T-helper 2 cell (primary cell): ENCODE data around the gene ADAMTSL4.
"Not testable (repeated sequence)": the region's sequence is repeated elsewhere in the genome, so short reads cannot be mapped to it uniquely, and the experiment has no call there.

Source experiments
- DNase-seq, 5 experiments: peaks; one replicate each; pipeline versions ENCODE4 v3.0.0 to v3.0.0-alpha.2; 2012 to 2022

Gene ADAMTSL4

DNA sequence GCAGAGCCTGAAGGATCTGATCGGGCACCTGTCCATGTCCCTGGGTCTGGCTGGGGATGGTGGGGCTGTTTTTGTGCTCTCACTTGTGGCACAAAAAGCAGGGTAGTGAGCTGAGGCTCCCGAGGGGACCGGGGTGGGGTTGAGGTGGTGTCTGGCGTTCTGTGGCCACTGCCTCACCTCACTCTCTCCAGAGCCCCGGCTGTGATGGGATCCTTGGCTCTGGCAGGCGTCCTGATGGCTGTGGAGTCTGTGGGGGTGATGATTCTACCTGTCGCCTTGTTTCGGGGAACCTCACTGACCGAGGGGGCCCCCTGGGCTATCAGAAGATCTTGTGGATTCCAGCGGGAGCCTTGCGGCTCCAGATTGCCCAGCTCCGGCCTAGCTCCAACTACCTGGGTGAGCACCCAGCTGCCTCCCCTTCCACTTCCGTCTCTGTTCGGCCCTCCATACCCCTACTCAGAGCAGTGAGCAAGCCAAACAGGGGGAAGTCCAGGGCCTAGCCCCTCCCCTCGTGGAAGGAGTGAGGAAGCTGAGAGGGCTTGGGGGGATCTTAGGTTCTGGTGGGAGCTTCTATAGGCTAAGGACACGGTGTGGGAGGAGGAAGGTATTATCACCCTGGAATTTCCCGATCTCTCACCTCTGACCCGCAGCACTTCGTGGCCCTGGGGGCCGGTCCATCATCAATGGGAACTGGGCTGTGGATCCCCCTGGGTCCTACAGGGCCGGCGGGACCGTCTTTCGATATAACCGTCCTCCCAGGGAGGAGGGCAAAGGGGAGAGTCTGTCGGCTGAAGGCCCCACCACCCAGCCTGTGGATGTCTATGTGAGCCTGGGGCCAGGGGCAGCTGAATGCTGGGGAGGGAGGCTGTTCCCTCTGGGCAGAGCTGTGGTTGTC lies 7.0 kb downstream of the ADAMTSL4 start:
- no peak for DNase-seq

DNA sequence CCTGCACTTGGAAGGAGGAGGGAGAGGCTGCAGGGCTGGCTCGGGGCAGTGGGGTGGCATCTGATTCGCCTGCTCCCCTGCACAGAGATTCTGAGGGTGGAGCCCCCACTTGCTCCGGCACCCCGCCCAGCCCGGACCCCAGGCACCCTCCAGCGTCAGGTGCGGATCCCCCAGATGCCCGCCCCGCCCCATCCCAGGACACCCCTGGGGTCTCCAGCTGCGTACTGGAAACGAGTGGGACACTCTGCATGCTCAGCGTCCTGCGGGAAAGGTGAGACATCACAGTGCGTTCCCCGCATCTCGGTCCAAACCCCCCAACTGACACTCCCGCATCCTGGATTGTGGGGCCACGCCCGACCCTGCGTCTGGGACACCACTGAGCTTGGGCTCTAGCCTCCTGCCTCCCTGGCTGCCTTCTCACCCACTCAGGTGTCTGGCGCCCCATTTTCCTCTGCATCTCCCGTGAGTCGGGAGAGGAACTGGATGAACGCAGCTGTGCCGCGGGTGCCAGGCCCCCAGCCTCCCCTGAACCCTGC lies 7.9 kb downstream of the ADAMTSL4 start:
- DNase-seq = no peak

DNA sequence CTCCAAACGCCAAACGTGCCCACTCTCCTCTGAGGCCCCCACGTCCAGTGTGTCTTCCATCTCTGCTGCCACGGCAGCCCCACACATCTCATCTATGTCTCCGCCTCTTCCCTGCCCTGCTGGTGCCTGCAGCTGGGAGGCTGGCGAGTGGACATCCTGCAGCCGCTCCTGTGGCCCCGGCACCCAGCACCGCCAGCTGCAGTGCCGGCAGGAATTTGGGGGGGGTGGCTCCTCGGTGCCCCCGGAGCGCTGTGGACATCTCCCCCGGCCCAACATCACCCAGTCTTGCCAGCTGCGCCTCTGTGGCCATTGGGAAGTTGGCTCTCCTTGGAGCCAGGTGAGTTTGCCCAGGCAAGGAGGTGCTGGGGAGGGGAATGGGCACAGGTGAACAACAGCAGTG lies 8.6 kb downstream of the ADAMTSL4 start:
- DNase-seq = no peak

DNA sequence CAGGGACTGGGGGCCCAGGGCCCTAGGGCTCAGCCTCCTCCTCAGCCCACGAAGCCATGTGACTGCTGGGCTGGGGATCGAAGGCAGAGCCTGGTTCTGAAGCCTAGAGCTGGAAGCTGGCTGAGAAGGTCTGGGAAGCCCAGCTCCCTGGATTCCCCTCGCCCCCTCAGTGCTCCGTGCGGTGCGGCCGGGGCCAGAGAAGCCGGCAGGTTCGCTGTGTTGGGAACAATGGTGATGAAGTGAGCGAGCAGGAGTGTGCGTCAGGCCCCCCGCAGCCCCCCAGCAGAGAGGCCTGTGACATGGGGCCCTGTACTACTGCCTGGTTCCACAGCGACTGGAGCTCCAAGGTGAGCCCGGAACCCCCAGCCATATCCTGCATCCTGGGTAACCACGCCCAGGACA lies 9.1 kb downstream of the ADAMTSL4 start:
- no peak for DNase-seq

DNA sequence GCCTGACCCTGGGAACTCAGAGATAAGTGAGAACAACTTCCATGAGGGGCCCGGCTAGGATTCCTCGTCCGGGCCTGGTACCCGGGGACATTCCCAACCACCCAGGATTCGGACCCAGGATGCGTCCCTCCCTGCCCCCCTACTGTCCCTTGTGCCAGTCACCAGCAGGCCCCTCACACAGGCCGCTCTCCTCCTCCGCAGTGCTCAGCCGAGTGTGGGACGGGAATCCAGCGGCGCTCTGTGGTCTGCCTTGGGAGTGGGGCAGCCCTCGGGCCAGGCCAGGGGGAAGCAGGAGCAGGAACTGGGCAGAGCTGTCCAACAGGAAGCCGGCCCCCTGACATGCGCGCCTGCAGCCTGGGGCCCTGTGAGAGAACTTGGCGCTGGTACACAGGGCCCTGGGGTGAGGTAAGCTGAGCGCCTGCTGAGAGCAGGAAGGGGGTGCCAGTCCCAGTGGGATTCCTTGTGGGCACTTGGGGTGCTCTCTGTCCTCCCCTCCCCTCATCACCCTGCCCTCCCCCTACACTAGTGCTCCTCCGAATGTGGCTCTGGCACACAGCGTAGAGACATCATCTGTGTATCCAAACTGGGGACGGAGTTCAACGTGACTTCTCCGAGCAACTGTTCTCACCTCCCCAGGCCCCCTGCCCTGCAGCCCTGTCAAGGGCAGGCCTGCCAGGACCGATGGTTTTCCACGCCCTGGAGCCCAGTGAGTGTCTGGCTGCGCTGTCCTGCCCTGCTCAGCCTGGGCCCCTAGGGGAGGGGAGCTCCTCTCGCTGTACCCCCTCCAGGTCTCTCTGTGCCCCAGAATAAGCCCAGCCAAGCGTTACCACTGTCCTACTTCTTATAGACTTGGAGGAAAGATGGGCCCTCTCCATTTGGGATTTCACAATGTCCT lies 9.8 kb downstream of the ADAMTSL4 start:
- no peak for DNase-seq

DNA sequence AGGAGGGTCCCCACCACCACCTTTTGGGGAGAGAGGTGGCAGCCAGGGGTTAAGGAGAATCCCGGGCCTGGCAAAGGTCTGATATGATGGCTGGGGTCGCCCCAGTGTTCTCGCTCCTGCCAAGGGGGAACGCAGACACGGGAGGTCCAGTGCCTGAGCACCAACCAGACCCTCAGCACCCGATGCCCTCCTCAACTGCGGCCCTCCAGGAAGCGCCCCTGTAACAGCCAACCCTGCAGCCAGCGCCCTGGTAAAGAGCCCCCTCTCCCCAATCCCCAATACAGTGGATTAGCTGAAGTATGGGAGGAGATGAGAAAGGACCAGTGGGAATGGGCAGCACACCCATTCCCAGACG lies 10.4 kb downstream of the ADAMTSL4 start:
- DNase-seq = no peak

DNA sequence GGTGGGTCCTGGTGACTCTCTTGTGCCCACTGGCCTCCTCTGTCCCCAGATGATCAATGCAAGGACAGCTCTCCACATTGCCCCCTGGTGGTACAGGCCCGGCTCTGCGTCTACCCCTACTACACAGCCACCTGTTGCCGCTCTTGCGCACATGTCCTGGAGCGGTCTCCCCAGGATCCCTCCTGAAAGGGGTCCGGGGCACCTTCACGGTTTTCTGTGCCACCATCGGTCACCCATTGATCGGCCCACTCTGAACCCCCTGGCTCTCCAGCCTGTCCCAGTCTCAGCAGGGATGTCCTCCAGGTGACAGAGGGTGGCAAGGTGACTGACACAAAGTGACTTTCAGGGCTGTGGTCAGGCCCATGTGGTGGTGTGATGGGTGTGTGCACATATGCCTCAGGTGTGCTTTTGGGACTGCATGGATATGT lies 10.8 kb downstream of the ADAMTSL4 start:
- DNase-seq = peak; percentile 32 to 74 (median 58)

DNA sequence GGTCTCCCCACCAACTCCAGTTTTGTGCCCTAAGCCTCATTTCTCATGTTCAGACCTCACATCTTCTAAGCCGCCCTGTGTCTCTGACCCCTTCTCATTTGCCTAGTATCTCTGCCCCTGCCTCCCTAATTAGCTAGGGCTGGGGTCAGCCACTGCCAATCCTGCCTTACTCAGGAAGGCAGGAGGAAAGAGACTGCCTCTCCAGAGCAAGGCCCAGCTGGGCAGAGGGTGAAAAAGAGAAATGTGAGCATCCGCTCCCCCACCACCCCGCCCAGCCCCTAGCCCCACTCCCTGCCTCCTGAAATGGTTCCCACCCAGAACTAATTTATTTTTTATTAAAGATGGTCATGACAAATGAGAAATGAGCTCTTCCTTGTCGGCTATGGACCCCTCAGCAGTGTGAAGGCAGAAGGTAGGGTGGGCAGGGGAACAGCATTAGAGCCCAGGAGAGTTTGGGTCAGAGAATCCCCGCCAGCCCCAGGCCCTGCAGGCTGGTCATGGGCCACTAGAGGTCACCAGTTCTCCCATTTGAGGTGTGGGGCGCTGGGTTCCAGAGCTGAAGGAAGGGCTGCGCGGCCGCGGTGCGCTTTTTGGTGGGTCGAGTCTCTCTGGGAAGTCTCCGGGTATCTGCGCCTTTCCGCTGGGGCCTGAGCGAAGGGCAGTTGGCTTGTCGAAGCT lies 11.5 kb downstream of the ADAMTSL4 start:
- DNase-seq = peak; percentile 46 to 82 (median 63)

DNA sequence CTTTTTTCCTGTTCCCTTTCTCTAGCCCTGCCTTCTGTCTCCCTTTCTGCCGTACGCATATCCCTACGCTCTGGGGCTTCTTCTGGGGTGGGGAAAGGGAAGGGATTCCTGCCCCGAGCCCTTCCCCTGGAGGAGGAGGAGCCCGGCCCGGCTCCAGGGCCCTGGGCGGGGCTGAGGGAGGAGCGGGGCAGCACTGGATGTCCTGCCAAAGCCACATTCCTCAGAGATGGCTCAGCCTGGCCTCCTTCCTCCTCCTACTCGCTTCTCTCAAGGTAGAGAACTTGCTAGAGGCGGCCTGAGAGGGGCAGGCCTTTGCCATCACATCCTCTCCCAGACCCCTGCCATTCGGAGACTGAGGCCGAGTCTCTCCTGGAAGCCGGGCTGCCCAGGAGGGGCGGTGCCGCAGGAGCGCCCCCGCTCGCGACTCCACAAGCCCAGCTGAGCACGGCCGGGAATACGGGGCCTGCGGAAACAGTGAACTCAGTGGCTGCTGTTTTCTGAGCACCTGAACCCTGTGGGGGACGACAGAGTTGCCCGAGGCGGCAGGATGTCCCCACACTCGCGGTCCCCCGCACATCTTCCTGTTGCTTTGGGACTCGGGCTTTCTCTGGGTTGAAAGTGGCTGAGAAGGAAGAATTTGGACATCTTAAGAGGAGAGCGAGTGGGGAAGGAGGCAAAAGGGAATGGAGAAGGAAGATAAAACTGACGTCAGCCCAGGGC lies 12.2 kb downstream of the ADAMTSL4 start:
- peak in 4 of 5 experiments; percentile 38 to 81 (median 50) for DNase-seq

DNA sequence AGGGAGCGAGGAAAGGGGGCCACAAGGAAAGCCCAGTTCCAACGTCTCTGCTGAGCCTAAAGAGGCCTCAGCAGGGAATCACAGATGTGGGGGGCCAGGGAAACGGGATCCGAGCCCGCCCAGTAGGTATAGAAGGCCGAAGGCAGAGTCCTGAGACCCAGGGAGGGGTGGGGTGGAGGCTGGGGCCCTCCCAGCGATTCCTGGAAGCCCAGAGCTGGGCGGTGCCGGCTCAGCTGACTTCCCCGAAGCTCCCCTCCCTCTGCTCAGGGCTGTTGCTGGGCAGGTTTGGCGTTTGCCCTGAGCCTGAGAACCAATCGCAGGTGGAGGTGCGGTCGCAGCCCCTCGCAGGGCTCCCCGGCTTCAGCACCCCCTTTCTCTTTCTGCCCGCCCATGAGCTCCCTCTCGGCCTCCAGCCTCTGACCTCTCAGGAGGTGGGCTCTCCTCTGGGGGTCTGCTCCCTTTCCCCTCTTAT lies 12.8 kb downstream of the ADAMTSL4 start:
- DNase-seq = peak; percentile 56 to 94 (median 76)

DNA sequence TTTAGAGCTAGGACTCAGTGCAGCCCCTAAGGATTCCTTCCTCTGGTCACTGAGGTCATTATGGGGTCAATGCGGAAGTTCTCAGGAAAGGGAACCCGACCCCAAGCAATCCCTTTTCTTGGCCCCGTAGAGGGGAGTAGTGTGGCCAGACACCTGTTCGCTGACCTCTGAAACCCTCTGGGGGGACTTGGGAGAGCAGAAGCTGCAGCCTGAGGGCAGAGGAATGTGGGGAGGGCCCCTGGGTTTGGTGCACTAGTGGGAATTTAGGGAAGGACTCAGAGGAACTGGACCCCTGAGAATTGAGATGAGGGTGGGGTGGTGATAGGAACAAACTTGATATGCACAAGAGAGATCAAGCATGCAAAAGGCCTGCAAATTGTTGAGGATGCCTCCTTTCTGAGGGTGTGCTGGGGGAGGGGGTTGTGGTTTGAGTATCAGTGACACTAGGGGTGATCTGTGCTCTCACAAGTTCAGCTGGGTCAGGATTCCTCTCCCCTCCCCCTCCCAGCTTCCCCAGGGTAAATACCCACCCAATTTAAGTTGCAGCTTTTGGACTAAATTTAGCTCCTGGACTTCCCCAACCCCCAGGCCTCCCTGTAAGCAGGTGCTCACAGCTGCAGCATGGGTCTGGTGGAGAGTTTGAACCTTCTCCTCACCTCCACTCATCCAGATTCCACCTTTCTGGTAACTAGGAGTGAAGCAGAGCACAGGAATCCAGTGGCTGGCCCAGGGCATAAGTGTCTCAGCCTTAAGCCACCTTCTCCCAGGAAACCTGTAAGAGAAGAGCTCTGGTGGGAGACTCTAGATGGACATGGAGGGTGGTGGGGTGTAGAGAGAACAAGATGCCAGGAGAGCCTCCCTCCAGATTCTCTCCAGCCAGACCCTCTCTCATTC lies 13.5 kb downstream of the ADAMTSL4 start:
- peak in 4 of 5 experiments; percentile 44 to 91 (median 56) for DNase-seq

DNA sequence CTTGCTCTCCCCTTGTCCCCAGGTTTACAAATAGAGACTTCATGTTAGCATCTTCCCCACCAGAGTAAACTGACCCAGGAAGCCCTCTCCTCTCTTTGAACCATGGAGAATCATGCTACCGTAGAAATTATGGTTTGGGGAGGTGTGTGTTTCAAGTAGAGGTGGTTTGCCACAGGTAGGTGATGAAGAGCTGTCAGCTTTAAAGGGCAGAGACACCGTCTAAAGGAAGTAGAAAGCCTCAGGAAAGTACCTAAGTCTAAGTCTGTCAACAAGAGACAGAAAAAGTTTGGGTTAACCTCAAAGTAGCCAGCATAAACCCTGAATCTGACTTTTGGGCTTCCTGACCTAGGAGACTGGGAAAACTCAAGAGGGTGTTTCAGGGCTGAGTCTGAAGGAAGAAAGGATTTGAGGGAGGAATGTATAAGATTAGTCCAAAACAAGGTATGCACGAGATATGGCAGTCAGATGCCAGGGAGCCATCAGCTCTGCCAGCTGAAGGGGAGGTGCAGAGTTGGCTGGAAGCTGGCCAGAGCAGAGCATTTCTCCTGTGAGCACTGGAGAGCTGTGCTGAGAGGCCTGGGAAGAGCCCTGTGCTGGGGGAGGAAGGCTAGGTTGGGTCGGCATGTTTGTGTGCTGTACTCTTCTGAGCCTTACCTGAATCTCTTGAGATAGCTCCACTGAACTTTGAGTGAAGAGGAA lies 14.3 kb downstream of the ADAMTSL4 start:
- DNase-seq = peak in 3 of 5 experiments; percentile 36 to 89 (median 83)

DNA sequence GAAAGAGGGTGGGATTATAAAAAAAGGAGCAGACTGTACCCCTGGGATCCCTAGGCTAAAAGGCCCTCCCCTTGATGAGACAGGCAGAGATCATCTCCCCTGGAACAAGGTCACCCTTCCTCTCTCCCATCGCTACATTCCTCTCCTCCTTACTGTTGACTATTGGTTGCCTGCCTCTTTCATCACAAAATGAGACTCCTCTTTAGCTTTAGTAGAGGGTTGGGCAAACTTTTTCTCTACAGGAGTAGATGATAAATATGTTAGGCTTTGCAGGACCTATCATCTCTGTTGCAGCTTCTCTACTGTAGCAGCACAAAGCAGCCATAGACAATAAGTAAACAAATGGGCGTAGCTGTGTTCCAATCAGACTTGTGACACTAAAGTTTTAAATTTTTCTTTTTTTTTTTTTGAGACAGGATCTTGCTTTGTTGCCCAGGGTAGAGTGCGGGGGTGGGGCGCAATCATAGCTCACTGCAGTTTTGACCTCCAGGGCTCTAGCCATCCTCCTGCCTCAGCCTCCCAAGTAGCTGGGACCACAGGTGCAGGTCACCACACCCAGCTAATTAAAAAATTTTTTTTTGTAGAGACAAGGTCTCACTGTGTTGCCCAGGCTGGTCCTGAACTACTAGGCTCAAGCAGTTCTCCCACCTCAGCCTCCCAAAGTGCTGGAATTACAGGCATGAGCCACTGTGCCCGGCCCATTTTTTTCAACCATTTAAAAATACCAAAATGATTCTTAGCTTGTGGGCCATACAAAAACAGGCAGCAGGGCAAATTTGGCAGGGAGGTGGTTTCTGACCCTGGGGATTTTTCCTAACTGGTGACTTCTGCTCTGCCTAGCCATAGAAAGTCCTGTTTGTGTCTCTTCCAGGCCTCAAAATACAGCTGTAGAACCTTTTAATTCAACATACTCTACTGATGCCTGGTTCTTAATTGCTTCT lies 15.1 kb downstream of the ADAMTSL4 start:
- peak in 2 of 5 experiments; percentile 18 to 64 for DNase-seq

DNA sequence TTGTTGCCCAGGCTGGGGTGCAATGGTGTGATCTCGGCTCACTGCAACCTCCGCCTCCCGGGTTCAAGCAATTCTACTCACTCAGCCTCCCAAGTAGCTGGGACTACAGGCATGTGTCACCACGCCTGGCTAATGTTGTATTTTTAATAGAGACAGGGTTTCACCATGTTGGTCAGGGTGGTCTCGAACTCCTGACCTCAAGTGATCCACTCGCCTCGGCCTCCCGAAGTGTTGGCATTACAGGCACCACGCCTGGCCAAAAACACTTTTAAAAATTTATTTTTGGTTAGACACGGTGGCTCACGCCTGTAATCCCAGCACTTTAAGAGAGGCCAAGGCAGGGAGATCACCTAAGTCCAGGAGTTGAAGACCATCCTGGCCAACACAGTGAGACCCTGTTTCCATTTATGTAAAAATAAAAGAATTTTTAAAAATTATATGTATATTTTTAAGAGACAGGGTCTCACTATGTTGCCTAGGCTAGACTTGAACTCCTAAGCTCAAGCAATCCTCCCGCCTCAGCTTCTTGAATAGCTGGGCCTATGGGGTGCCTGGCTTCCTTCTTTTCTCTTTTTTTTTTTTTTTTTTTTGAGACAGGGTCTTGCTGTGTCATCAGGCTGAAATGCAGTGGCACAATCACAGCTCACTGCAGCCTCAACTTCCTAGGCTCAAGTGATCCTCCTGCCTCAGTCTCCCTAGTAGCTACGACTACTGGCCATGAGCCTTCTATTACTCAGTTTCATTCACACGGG lies 16.2 kb downstream of the ADAMTSL4 start:
- DNase-seq = not testable (repeated sequence)

DNA sequence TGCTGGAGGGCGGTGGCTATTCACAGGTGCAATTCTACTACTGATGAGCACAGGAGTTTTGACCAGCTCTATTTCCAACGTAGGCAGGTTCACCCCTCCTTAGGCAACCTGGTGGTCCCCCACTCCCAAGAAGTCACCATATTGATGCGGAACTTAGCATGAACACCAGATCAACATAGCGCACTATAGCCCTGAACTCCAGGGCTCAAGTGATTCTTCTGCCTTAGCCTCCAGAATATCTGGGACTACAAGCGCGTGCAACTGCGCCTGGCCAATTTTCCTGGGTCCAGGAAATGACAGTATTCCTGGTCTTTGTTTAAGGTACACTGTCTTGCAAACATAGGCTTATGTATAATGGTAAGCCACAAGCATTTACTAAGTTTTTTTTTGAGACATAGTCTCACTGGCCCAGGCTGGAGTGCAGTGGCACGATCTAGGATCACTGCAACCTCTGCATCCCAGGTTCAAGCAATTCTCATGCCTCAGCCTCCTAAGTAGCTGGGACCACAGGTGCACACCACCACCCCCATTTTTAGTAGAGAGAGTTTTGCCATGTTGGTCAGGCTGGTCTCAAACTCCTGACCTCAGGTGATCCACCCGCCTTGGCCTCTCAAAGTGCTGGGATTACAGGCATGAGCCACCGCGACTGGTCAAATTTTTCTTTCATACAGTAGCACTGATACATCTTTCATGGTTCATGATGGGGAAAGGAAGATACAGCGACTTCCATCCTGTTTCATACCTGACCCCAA lies 17.6 kb downstream of the ADAMTSL4 start:
- DNase-seq = peak in 1 of 5 experiments; percentile 40

DNA sequence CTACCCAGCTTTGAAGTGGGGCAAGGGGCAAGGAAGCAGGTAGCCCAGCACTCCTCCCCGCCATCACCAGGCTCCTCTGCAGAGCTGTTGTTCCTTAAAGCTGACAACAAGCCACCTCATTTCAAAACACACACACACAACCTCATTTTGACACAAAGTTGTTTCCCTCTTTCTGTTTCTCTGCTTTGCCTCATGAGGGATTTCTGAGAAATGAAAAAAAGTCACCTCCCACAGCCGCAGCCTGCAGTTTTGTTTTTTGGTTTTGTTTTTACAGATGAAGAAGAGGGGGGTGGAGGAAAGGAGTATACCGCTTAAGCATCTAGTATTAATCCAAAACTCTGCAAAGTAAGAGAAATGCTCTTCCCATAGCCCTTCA lies 18.1 kb downstream of the ADAMTSL4 start:
- DNase-seq = peak in 3 of 5 experiments; percentile 36 to 97 (median 71)
